ENCODE data around the gene AUTS2. TPM values are rescaled to one million over a fixed set of nuclear protein-coding genes. Genes with fewer than 3 reads are reported as not detected.

AUTS2 gene
- total RNA-seq, 2 experiments from 2014 or later: 4.0 to 4.7 TPM

DNA sequence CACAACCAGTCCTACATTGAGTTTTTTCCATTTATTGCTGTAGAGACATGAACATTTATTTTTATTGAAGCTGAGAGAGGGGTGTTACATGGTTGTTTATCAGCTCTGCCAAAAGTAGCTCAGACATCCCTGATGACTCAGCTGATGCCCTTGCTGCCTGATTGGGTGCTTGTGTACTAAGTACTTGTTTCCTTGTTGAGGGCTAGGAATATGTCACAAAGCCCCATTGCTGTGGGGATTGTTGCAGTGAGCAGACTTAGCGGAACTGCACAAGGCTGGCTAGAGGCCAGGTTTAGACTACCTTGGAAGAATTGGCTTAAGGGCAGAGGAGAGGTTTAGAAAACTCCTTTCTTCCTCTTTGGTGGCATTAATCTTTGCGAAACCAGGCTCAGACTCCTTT, 110.6 kb downstream of the AUTS2 start:
- no peak for DNase-seq
- no peak overlapping the region for H3K27ac Mint-ChIP-seq
- H3K9me3 Mint-ChIP-seq: no peaks in the 10 kb centered on the region
- ChIA-PET CTCF (no interaction called here), POLR2A (no interaction called here)
- H3K4me3 Mint-ChIP-seq: no peak overlapping the region
- no peaks in the 10 kb centered on the region for H3K36me3 Mint-ChIP-seq
- H3K4me1 Mint-ChIP-seq (ENCODE audit: low read depth): no peaks in the 10 kb centered on the region
- intact Hi-C loops (cut with micrococcal nuclease): no loop called here
- H3K27me3 Mint-ChIP-seq: peaks cover 3% of the 10 kb centered on the region

DNA sequence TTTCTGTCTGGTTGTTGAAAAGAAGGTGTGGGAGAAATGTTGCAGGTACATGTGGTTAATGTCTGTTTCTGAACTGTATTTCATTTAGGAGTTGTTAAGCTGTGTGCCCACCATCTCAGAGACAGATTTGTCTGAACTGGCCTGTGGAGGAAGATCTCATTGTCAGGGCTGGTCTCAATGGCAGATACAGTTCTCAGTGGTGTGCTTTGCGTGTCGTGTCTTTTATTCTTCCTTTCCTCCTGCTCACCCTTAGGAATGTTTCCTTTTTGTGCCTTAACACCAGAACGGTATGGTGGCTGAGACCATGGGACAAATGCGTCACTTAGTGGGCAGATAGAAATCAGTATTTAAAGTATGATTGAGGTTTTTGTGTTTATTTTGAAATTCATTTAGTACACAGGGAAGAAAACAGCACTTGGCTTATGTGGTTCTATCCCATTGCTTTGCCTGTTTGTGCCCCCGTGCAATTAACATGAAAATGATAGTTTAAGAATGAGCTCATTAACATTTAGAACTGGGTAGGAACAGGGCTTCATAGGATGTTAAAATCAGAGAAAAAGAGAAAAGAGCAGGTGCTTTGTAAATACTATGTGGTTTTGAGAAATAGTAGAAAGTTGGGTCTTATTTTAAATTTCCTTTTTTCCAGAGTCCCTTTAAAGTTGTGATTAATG, 112.6 kb downstream of the AUTS2 start:
- Mint-ChIP-seq H3K9me3 (no peaks in the 10 kb centered on the region), H3K36me3 (no peaks in the 10 kb centered on the region), H3K4me1 (ENCODE audit: low read depth) (no peaks in the 10 kb centered on the region), H3K27ac (no peak overlapping the region), H3K27me3 (peaks cover 3% of the 10 kb centered on the region), H3K4me3 (no peak overlapping the region)
- POLR2A ChIA-PET: no interaction called here
- CTCF ChIA-PET: interaction anchor here (1.6 kb wide), 1 partner anchor 11 kb away, joined by 3 read pairs; no protein-coding TSS in a partner anchor
- DNase-seq: no peak
- intact Hi-C loops (cut with micrococcal nuclease): no loop called here

DNA sequence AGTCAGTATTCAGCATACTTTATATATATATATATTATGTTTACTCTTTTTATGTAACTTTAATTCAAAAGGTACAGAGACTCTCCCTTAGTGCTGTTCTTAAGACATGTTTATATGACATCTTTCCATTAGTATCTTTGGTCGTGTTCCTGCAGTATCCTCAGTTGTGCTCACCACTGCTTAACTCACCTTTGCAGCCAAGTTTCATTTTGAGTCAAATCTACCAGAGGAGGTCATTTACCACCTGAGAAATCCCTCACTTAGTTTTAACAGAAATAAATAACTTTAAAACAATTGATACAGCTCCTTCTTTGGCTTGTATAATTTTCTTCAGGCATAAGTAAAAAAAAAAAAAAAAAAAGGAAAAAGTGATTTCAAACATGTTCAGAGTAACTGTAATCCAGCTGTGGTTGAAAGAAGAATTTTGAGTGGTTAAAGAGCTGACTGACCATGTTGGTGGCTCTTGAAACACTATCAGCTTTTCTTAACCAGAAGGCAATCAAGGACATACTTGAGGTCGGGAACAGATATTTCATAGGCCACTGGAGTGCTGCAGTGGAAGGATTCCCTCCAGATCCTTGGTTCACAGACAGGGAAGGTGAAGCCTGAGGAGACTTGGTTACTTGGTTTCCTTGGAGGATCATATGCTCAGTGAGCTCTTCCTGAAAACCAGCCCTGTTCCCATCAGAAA, 116.8 kb downstream of the AUTS2 start:
- POLR2A ChIA-PET: no interaction called here
- Mint-ChIP-seq H3K36me3 (no peaks in the 10 kb centered on the region), H3K4me1 (ENCODE audit: low read depth) (no peaks in the 10 kb centered on the region), H3K27ac (no peak overlapping the region), H3K27me3 (peaks cover 3% of the 10 kb centered on the region), H3K4me3 (no peak overlapping the region), H3K9me3 (no peaks in the 10 kb centered on the region)
- no peak for DNase-seq
- intact Hi-C loops (cut with micrococcal nuclease): no loop called here
- CTCF ChIA-PET: no interaction called here

DNA sequence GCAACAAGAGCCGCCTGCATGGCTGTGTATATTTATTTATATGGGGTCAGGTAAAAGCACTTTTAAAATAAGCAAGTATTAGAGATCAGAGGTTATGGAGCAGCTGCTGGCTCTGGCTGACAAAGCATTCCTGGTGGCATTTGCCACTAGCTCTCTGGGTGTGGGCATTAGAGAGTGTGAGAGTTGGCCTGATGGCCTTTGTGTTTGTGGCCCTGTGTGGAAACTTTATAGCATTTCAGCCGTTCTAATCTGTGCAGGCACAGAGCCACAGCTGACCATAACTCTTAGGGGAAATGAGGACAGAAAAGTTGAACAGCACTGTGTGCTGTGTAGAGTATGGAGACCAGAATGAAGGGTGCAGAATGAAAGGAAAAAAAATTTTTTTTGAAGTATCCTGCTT, 118.9 kb downstream of the AUTS2 start:
- no peaks in the 10 kb centered on the region for H3K9me3 Mint-ChIP-seq
- ChIA-PET POLR2A (no interaction called here), CTCF (no interaction called here)
- intact Hi-C loops (cut with micrococcal nuclease): no loop called here
- no peaks in the 10 kb centered on the region for H3K36me3 Mint-ChIP-seq
- H3K4me3 Mint-ChIP-seq: no peak overlapping the region
- DNase-seq: no peak
- no peaks in the 10 kb centered on the region for H3K27me3 Mint-ChIP-seq
- H3K4me1 Mint-ChIP-seq (ENCODE audit: low read depth): no peaks in the 10 kb centered on the region
- no peak overlapping the region for H3K27ac Mint-ChIP-seq

DNA sequence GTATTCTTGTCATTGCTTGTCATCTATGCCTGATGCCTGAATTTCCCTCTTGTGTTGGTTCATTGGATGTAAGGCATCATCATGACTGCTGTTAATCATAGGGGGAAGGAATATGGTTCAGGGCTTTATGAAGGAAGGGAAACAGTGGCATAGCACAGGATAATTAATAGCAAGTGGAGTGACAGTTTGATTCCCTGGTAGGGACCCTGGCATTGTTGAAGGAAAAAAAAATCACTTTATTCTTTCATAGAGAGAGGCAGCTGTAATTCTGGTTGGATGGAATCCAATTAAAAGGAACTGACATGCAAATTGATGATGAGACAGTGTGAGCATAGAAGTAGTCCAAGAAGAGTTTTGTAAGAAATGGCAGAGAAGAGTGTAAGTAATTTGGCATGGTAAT, 121.4 kb downstream of the AUTS2 start:
- H3K4me3 Mint-ChIP-seq: no peak overlapping the region
- CTCF ChIA-PET: no interaction called here
- no peaks in the 10 kb centered on the region for H3K9me3 Mint-ChIP-seq
- no peaks in the 10 kb centered on the region for H3K36me3 Mint-ChIP-seq
- POLR2A ChIA-PET: no interaction called here
- intact Hi-C loops (cut with micrococcal nuclease): no loop called here
- H3K27ac Mint-ChIP-seq: no peak overlapping the region
- DNase-seq: no peak
- no peaks in the 10 kb centered on the region for H3K27me3 Mint-ChIP-seq
- H3K4me1 Mint-ChIP-seq (ENCODE audit: low read depth): no peaks in the 10 kb centered on the region

DNA sequence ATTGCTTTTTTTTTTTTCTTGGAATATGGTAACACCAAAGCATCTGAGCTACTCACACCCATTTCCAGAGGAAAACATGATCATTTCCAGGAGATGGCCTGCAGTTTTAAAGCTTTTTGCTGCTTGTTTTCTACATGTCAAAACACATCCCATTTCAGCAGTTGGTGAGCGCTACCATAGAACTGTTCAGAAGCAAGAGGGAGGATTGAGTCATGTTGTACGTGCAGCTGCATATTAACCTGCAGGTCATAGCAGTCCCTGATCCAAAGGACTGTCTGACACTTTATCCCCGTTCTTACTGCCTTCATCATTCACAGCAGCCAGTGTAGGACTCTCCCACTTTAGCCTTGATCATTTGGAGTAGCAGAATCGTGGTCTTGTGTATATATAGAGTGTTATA, 124.6 kb downstream of the AUTS2 start:
- ChIA-PET POLR2A (no interaction called here), CTCF (interaction anchor here (1.0 kb wide), 1 partner anchor 11 kb away, joined by 3 read pairs; no protein-coding TSS in a partner anchor)
- no peak overlapping the region for H3K4me3 Mint-ChIP-seq
- no peak overlapping the region for H3K27ac Mint-ChIP-seq
- H3K9me3 Mint-ChIP-seq: peaks cover 2% of the 10 kb centered on the region
- no peaks in the 10 kb centered on the region for H3K27me3 Mint-ChIP-seq
- DNase-seq: no peak
- intact Hi-C loops (cut with micrococcal nuclease): no loop called here
- H3K4me1 Mint-ChIP-seq (ENCODE audit: low read depth): no peaks in the 10 kb centered on the region
- no peaks in the 10 kb centered on the region for H3K36me3 Mint-ChIP-seq

DNA sequence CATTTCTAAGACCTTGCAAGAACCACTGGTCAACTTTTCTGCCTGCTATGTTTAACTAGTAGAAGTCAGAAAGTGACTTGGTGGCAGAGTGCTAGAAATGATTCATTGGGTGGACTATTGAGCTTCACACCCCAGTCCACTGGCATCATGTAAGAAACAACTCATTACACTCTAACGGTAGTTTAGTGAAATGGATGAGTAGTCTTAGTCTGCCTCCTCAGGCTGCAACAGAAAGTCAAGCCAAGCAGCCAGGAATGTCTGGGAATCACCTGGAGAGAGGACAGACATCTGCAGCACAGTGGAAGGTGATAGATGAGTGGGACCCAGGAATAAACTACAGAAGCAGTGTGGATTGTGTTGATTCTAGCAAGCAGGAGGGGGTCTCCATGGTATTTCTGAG, 125.4 kb downstream of the AUTS2 start:
- intact Hi-C loops (cut with micrococcal nuclease): no loop called here
- Mint-ChIP-seq H3K27ac (no peak overlapping the region), H3K9me3 (peaks cover 2% of the 10 kb centered on the region), H3K4me1 (ENCODE audit: low read depth) (no peaks in the 10 kb centered on the region), H3K36me3 (no peaks in the 10 kb centered on the region), H3K27me3 (no peaks in the 10 kb centered on the region), H3K4me3 (no peak overlapping the region)
- DNase-seq: no peak
- CTCF ChIA-PET: no interaction called here
- POLR2A ChIA-PET: no interaction called here

DNA sequence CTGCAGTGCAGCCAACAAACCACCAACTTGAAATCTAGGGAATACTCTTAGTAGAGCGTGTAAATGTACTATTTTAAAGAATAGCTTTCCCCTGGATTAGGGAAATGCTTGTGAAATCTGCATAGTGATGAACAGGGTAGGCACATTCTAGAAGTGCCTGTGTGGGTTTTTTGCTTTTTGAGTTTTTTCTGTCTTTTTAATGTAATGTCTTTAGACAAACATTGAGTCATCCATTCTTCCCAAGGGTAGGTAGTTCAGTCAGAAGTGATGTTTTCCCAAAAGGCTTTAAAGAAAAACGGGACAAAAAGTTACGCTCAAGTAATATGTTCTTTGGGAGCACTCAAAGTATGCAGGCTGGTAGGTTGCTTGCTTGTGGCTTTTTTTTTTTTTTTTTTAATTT, 130.0 kb downstream of the AUTS2 start:
- H3K4me3 Mint-ChIP-seq: no peak overlapping the region
- peaks cover 2% of the 10 kb centered on the region for H3K9me3 Mint-ChIP-seq
- no peaks in the 10 kb centered on the region for H3K36me3 Mint-ChIP-seq
- H3K4me1 Mint-ChIP-seq (ENCODE audit: low read depth): no peaks in the 10 kb centered on the region
- intact Hi-C loops (cut with micrococcal nuclease): no loop called here
- DNase-seq: no peak
- POLR2A ChIA-PET: no interaction called here
- H3K27ac Mint-ChIP-seq: no peak overlapping the region
- CTCF ChIA-PET: no interaction called here
- no peaks in the 10 kb centered on the region for H3K27me3 Mint-ChIP-seq

DNA sequence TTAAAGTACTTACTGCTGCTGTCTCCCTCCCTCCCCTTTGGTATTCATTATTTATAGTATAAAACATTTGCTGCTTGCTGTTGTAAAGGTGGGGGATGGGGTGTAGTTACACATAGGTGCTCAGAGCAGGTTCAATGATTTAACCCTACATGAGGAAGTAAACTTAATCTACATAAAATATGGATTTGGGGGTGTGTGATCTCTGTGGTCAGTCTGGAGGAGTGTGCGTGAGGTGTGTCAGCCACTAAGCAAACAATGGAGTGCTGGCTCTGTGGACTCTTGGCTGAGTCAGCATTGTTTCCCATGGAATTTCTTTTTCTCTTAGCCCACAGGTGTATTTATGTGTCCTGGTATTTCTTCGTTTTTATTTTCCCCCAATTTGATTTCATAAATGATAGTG, 133.9 kb downstream of the AUTS2 start:
- Mint-ChIP-seq H3K4me3 (no peak overlapping the region), H3K36me3 (no peaks in the 10 kb centered on the region), H3K27me3 (peaks cover 2% of the 10 kb centered on the region), H3K27ac (no peak overlapping the region), H3K9me3 (no peaks in the 10 kb centered on the region), H3K4me1 (ENCODE audit: low read depth) (no peaks in the 10 kb centered on the region)
- intact Hi-C loops (cut with micrococcal nuclease): no loop called here
- DNase-seq: no peak
- POLR2A ChIA-PET: no interaction called here
- CTCF ChIA-PET: no interaction called here

DNA sequence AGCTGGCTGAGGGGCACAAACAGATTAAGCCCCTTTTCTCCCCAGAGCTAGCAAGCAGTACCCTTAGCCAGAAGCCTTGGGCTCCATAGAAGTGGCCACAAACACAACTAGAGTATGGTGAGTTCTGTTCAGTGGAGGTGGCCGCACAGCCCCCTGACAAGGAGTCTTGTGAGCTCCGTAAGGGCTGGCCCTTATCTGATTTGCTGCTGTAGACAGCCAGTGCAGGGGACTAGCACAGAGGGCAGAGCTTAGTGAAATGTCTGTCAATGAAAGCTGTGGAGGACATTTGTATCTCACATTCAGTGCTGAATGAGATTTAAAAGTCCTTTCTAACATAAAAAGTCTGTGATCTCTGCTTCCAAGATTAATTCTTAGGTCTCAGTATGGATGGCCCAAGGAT, 137.3 kb downstream of the AUTS2 start:
- no peak overlapping the region for H3K27ac Mint-ChIP-seq
- H3K27me3 Mint-ChIP-seq: peaks cover 9% of the 10 kb centered on the region
- no peak overlapping the region for H3K4me3 Mint-ChIP-seq
- no peaks in the 10 kb centered on the region for H3K36me3 Mint-ChIP-seq
- CTCF ChIA-PET: no interaction called here
- intact Hi-C loops (cut with micrococcal nuclease): no loop called here
- H3K4me1 Mint-ChIP-seq (ENCODE audit: low read depth): peaks cover 10% of the 10 kb centered on the region
- DNase-seq: no peak
- POLR2A ChIA-PET: no interaction called here
- no peaks in the 10 kb centered on the region for H3K9me3 Mint-ChIP-seq

DNA sequence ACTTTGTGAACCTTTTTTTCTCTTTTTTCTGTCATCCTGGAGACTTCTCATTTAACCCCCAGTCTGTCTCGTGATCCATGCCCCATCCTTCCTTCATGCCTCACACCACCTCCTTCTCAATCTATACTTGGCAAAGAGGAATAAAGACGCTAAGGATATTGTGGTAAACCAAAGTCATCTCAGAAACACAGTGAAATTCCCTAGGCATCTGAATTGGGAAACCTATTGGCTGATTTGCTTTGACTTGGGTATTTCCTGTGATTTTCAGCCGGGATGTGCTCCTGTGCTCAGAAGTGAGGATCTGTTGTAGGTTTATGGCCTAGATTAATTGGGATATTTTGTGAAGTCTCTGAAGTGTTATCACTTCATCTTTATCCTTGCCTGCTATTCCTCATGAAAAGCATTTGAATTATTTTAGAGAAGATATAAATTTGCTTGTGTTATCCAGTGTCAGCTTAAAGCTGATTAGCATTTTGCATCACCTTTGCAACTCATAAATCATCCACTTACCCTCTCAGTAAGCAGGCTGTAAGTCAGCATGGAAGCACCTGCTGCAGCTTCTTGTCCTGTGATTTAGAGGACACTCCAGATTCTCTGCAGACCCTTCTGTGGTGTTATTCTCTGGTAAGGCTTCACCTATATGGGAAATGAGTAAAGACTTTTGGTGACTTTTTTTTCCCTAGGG, 138.0 kb downstream of the AUTS2 start:
- intact Hi-C loops (cut with micrococcal nuclease): no loop called here
- no peak overlapping the region for H3K27ac Mint-ChIP-seq
- peaks cover 10% of the 10 kb centered on the region for H3K4me1 Mint-ChIP-seq (ENCODE audit: low read depth)

DNA sequence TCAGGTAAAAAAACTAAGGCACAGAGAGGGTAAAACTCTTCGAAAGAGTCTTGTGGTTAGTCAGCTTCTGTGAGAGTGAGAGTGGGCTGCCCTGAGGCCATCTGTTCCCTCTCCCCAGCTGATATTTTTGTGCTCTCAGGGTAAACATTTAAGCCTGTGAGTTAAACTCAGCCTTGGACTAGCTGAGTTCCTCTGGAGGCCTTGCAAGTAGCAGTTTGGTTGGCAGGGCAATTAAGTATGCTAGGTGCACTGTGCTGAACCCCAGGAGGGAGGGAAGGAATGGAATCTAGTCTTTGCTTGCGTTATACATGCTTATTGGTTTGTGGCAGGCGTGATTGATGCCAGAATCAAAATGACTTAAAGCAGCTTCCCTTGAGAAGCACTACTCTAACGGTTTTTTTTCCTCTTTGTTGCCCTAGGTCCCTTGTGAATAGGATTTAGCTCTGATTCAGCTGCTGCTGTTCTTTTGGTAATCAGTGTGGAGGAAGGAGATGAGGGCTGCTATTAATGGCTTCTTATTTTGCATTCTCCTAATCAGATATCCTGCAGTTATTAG, 140.2 kb downstream of the AUTS2 start:
- Mint-ChIP-seq H3K4me3 (no peak overlapping the region), H3K36me3 (no peaks in the 10 kb centered on the region), H3K4me1 (ENCODE audit: low read depth) (peaks cover 10% of the 10 kb centered on the region), H3K27ac (no peak overlapping the region), H3K9me3 (no peaks in the 10 kb centered on the region), H3K27me3 (peaks cover 9% of the 10 kb centered on the region)
- intact Hi-C loops (cut with micrococcal nuclease): no loop called here
- POLR2A ChIA-PET: no interaction called here
- CTCF ChIA-PET: no interaction called here
- no peak for DNase-seq

More for the DNA sequence above, 138.0 kb downstream of the AUTS2 start:
- ChIA-PET POLR2A (no interaction called here), CTCF (no interaction called here)
- Mint-ChIP-seq H3K36me3 (no peaks in the 10 kb centered on the region), H3K9me3 (no peaks in the 10 kb centered on the region), H3K4me3 (no peak overlapping the region), H3K27me3 (peaks cover 9% of the 10 kb centered on the region)
- no peak for DNase-seq
